GM19397 (cell line): Measurements from ENCODE around the gene LHPP.

Source experiments
- ATAC-seq: cut with Tn5 transposase; IDR thresholded peaks from one replicate; pipeline ENCODE4 v1.9.1; 2021; ENCODE audit warnings: mild to moderate bottlenecking, moderate library complexity; ENCODE audit not compliant: unreplicated experiment

The LHPP gene

DNA sequence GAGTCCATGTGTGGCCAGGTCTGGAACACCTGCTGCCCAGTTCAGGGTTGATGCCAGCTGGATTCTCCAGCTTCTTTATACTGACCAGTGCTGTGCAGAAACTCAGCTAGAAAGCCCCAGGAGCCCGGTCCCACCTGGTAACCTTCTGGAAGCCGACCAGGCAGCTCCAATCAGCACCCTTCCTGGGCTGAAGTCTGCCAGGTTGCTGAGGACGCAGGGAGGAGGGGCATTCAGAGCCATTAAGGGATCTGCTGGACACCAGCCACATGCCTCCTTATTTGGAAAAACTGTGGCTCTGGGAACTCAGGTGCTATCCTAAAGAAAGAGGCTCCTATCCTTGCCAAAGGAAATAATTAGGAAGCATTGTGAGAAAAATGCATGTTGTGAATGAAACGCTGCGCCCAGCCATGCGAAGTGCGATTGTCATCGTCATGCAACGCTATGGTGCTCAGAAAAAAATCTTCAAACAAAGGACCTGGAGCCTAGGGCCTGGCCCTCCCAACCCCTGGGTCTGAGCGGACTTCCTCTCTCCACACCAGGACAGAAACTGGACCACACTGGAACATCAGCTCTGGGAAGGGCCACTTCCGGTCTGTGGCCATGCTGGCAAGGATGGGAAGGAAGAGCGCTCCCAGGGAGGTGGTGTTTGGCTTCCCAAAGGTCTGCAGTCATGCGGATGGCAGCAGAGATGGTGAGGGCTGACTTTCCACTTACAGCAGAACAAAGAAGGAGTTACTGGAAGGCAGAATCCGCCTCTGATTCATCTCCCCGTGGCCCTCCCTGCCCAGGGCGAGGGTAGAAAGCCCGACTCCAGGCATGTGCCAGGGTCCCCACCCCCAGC, 192.4 kb downstream of the LHPP start:
- no peak for ATAC-seq

DNA sequence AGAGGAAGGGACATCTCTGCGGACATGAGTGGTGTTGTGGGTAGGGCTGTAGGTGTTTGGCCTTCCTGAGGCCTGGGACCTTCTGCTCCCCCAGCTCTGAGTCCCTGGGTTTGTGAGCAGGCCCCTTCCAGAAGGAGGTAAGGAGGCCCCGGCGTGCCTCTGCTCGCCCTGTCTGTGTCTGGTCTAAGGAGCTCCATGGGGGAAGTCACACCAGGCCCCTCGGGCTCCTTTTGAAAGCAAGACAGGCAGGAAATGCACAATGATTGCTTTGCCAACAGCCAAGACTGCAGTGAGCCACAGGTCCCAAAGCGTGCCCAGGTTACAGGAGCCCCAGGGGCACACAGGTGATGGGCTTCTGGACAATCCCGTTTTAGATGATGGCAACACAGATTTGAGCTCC, 193.1 kb downstream of the LHPP start:
- ATAC-seq = no peak

DNA sequence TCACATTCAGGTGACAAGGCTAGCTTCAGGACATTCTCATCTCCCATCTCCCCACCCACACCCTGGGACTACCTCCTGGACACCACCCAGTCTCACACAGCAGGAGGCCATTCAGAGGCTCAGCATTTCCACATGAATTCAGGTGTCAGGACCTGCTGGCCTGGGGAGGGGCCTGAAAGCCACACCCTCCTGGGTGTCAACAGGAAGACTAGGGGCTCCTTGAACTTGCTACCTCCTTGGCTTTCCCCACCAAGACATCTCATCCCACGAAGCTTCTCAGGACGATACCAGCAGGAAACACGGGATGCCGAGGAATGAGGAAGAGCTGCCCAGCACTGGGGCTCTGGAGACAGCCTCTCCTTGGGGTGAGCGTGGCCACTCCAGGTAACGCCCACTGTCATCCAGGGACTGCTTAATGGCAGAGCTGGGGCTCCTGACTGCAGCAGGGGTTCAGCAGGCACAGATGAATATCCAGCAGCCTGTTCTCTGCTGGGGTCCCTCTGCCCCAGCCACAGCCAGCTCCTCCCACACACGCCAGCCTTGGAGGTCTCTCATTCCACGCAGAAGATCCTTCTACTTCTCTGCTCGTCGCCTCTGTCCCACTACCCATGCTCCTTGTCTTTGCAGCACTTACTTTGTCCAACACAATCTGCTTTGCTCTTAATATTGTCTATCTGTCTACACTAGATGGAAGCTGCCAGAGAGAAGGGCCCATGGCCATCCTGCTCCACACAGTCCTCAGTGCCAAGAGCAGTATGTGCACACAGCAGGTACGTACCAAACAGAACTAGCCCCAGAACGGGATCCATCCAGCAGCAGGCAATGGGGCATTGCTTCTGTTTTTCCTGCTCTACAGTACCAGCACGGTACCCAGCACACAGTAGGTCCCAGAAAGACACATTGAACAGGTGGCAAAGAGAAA, 193.8 kb downstream of the LHPP start:
- no peak for ATAC-seq

DNA sequence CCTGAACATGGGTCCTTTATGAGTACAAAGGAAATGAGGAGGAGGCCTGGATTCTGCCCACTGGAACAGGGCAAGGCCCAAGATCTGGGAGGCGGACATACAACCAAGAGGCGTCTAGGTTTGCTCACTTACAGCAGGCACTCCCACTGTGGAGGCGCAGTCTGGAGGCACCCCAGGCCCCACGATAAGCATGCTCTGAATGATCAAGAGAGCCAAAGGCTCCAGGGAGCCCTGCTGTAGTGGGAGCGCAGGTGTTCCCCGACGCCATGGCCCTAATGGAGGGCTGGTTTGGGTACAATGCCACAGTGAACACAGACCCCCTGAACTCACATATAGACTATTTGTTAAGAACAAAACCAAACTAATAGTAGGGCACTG, 194.5 kb downstream of the LHPP start:
- ATAC-seq = no peak

DNA sequence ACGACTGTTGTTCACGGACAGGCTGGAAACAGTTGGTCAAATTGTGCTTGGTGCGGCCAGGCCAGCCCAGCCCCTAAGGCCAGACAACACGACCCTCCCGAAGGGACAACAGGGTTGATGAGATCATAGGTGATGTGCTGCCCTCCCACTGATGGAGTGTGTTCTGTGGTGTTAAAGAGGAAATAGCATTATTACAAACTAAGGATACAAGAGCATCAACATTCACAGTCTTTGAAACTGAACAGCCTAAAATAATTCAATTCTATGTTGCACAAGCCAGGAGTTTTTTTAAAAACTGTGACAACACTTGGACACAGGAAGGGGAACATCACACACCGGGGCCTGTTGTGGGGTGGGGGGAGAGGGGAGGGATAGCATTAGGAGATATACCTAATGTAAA, 194.9 kb downstream of the LHPP start:
- no peak for ATAC-seq

DNA sequence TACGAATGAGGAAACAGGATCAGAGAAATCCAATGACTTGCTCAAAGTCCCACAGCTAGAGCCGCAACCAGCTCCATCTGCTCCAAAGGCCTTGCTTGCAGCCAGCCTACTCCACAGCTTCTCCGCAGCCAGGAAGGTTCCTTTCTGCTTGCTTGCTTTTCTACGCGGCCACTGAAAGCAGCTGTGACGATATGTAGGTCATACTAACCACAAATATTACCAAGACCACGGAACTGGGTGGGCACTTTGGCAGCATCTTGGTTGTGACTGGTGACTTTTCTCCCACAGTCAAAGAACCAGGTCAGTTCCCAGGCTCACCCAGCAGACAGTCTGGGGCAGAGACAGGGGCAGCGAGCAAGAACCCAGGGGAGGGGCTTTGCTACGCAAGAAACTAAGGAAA, 196.2 kb downstream of the LHPP start:
- no peak for ATAC-seq

DNA sequence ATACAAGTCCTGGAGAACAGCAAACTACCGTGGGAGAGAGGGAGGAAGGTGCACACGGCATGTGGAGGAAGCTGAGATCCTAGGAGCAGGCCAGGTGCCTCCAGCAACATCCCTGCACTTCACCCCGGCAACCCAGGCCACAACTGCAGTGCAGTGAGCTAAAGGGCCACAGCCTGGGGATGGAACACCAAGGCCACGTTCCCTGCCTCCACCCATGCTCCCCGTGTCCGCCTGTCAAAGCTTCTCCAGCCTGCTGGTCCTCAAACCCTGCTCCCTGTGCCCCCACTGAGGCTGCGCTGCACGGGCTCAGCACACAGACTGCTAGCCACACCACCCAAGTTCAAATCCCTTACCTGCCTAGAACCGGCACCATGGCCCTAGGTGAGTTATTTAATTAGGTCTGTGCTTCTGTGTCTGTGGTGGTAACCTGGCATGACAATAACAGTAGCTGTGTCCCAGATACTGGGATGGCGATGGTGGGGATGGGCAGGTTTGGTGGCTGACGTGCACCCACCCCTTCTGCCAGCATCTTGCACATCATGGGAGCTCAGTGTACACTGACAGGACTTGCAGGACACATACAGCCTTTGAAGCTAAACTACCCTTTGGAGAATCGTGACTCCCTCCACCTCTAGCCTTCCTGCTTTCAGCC, 197.1 kb downstream of the LHPP start:
- ATAC-seq = no peak

DNA sequence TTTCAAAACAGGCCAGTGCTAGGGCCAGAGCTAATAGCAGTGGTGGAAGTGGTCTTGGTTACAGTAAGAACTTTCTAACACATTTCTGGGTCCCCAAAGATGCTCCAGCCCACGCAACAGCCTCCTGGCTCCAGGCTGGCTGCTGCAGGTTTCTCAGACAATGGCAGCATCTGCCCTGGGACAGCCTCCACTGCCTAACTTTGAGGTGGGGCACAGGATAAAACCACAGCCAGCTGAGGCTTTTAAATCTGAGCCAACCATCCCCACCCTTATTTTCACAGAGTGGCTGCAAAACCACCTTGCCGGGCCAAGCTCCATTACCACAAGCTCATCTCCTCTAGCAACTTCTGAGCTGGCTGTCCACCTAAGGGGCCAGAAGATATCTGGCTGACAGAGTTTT, 197.8 kb downstream of the LHPP start:
- no peak for ATAC-seq

DNA sequence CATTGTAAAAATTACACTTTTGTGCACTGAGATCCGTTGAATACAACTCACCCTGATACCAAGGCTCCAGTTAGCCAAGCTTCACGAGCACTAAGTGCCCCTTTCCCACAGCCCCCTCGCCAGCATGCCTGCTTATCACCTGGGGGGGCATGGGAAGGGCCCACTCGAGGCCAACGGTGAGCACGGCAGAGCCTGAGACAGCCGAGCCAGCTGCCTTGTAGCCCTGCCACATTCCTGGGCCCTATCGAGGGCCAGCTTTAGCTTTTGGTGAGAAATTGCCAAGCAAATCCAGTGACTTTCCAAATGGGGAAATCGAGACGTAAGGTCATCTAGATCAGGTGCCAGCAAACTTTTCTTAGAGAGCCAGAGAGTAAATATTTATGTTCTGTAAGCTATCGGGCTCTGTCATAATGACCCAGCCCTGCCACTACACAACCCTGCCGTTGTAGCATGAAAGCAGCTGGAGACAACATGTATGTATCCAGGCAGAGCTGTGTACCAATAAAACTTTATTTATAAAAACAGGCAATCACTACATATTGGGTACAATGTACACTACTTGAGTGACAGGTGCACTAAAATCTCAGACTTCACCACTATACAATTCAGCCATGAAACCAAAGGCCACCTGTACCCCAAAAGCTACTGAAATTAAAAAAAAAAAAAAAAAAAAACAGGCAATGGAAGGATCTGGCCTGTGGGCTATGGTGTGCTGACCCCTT, 198.9 kb downstream of the LHPP start:
- no peak for ATAC-seq

DNA sequence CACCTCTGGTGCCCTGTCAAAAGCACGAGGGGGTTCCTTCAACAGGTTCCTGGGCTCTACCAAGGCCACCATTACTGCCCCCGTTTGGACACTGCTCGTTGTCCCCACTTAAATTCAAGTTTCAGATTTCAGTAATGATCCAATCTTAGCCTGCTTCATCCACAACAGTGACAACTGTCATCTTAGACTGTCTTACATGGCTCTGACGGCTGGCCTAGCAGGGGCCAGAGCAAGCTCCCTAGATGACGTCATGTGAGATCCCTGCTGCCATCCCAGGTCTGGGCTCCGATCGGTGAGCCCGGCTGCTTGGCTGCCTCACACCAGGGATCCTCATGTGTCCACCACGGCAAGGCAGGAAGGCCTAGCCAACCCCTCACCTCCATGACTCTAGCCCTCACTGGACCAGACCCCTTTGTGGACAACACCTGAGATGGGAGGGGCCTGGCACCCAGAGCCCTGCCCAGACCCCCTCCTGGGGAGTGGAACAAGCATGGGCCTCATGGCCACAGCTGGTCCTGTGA, 200.1 kb downstream of the LHPP start:
- no peak for ATAC-seq

DNA sequence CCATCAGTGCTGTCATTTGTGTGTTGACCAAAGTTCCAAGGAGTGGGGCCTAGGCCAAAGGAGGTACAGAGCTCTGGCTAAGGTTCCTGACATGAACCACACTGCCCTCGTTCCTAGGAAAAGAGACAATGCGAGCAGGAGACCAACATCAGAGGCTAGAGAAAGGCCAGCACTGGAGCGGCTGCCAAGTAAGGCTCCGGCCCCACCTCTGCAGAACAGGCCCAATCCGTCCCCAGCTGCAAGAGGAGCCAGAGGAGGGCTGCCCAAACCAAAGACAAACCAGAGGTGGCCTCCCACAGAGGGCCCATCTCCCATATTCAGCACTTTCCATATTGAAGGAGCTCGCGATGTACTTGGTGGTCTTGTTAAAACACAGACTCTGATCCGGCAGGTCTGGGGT, 201.6 kb downstream of the LHPP start:
- no peak for ATAC-seq
